ENCODE measurements around the gene ACOD1. TPM values are rescaled to one million over a fixed set of nuclear protein-coding genes. Genes with fewer than 3 reads are reported as not detected.

The ACOD1 gene
- total and polyA plus RNA-seq, 4 donors: 0.08 TPM; not detected in 3

DNA sequence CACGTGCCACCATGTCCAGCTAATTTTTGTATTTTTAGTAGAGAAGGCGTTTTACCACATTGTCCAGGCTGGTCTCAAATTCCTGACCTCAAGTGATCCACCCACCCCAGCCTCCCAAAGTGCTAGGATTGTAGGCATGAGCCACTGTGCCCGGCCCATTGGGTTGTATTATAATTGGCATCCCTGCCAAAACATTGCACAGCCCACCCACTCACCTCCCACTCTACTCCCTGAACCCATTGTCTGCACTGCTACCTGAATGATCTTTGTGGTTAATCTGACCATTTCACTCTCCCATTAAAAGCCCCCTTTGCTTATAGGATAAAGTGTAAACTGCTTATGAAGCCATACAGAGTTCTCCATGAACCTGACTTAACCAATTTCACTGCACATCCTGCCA, 35.8 kb upstream of the ACOD1 start:
- H3K9ac ChIP-seq (ENCODE audit: low read depth in 1 of 2, low read length in 2 of 2): no peak overlapping the region
- no peak for DNase-seq (ENCODE audit: low spot score)
- no peaks in the 10 kb centered on the region for H3K36me3 ChIP-seq (ENCODE audit: control insufficient read depth in 4 of 4, insufficient read depth in 3 of 4, low read depth in 1 of 4, low read length in 3 of 4)
- TF ChIP-seq, protein P1, sequence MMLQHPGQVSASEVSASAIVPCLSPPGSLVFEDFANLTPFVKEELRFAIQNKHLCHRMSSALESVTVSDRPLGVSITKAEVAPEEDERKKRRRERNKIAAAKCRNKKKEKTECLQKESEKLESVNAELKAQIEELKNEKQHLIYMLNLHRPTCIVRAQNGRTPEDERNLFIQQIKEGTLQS (IDR thresholded peaks at IDR 0.05): no peak
- no peaks in the 10 kb centered on the region for H3K4me1 ChIP-seq (ENCODE audit: control insufficient read depth in 4 of 4, insufficient read depth in 4 of 4, low read length in 3 of 4)
- no peak overlapping the region for H3K4me3 ChIP-seq (ENCODE audit: low read depth in 1 of 3, low read length in 3 of 3)
- no peaks in the 10 kb centered on the region for H3K9me3 ChIP-seq (ENCODE audit: control insufficient read depth in 4 of 4, low read length in 3 of 4)
- peaks cover 0 to 4% (median 1%) of the 10 kb centered on the region in 4 donors for H3K27me3 ChIP-seq (ENCODE audit: control insufficient read depth in 4 of 4, insufficient read depth in 4 of 4, low read length in 3 of 4)
- WGBS: 86% methylated on average over 3 of the region's 3 CpGs
- no peak overlapping the region for H3K27ac ChIP-seq (ENCODE audit: low read depth in 1 of 2, low read length in 2 of 2)

DNA sequence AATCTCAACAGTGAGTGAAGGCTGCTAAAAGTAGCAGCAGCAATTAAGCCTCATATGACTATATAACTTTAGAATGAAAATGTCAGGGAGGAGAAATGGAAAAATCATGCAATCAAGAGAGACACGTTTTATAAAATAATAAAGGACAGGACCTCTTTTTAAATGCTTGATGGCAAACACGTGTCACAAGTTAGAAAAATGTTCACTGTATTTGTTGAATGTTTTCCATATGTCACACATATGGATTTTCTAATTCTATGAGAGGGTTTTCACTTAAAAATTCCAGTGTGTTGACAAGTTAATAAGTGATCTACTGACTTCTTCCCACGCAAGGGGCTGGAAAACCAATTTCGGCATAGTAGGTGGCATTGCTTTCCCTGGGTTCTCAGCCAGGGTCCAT, 34.4 kb upstream of the ACOD1 start:
- Histone ChIP-seq H3K27me3 (ENCODE audit: control insufficient read depth in 4 of 4, insufficient read depth in 4 of 4, low read length in 3 of 4) (peaks cover 0 to 4% (median 1%) of the 10 kb centered on the region in 4 donors), H3K9ac (ENCODE audit: low read depth in 1 of 2, low read length in 2 of 2) (no peak overlapping the region), H3K36me3 (ENCODE audit: control insufficient read depth in 4 of 4, insufficient read depth in 3 of 4, low read depth in 1 of 4, low read length in 3 of 4) (no peaks in the 10 kb centered on the region), H3K4me1 (ENCODE audit: control insufficient read depth in 4 of 4, insufficient read depth in 4 of 4, low read length in 3 of 4) (no peaks in the 10 kb centered on the region), H3K27ac (ENCODE audit: low read depth in 1 of 2, low read length in 2 of 2) (no peak overlapping the region), H3K9me3 (ENCODE audit: control insufficient read depth in 4 of 4, low read length in 3 of 4) (no peaks in the 10 kb centered on the region), H3K4me3 (ENCODE audit: low read depth in 1 of 3, low read length in 3 of 3) (no peak overlapping the region)
- WGBS: 64% methylated on average over 4 of the region's 4 CpGs
- TF ChIP-seq TAF1 (conservative IDR thresholded peaks at IDR 0.05) (no peak), EGR1 (IDR thresholded peaks at IDR 0.05; ENCODE audit: low read depth in 2 of 2) (no peak), GABPA (IDR thresholded peaks at IDR 0.05 in 1 of 2, conservative IDR thresholded peaks at IDR 0.05 in 1 of 2) (no peak), RAD21 (IDR thresholded peaks at IDR 0.05) (no peak), HNF4G (IDR thresholded peaks at IDR 0.05) (no peak), HNF4A (conservative IDR thresholded peaks at IDR 0.05) (no peak), JUND (IDR thresholded peaks at IDR 0.05) (no peak), YY1 (IDR thresholded peaks at IDR 0.05) (no peak), NR2F2 (IDR thresholded peaks at IDR 0.05) (no peak), FOXA1 (IDR thresholded peaks at IDR 0.05) (no peak), RXRA (IDR thresholded peaks at IDR 0.05) (no peak), SP1 (IDR thresholded peaks at IDR 0.05) (no peak), FOXA2 (IDR thresholded peaks at IDR 0.05) (no peak)
- TF ChIP-seq, protein P2, sequence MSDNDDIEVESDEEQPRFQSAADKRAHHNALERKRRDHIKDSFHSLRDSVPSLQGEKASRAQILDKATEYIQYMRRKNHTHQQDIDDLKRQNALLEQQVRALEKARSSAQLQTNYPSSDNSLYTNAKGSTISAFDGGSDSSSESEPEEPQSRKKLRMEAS (IDR thresholded peaks at IDR 0.05): no peak
- TF ChIP-seq, protein P3, sequence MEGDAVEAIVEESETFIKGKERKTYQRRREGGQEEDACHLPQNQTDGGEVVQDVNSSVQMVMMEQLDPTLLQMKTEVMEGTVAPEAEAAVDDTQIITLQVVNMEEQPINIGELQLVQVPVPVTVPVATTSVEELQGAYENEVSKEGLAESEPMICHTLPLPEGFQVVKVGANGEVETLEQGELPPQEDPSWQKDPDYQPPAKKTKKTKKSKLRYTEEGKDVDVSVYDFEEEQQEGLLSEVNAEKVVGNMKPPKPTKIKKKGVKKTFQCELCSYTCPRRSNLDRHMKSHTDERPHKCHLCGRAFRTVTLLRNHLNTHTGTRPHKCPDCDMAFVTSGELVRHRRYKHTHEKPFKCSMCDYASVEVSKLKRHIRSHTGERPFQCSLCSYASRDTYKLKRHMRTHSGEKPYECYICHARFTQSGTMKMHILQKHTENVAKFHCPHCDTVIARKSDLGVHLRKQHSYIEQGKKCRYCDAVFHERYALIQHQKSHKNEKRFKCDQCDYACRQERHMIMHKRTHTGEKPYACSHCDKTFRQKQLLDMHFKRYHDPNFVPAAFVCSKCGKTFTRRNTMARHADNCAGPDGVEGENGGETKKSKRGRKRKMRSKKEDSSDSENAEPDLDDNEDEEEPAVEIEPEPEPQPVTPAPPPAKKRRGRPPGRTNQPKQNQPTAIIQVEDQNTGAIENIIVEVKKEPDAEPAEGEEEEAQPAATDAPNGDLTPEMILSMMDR (IDR thresholded peaks at IDR 0.05; ENCODE audit: low read depth, low read length, missing input control): no peak
- TF ChIP-seq, protein P1 (IDR thresholded peaks at IDR 0.05): no peak
- TF ChIP-seq, protein P4, sequence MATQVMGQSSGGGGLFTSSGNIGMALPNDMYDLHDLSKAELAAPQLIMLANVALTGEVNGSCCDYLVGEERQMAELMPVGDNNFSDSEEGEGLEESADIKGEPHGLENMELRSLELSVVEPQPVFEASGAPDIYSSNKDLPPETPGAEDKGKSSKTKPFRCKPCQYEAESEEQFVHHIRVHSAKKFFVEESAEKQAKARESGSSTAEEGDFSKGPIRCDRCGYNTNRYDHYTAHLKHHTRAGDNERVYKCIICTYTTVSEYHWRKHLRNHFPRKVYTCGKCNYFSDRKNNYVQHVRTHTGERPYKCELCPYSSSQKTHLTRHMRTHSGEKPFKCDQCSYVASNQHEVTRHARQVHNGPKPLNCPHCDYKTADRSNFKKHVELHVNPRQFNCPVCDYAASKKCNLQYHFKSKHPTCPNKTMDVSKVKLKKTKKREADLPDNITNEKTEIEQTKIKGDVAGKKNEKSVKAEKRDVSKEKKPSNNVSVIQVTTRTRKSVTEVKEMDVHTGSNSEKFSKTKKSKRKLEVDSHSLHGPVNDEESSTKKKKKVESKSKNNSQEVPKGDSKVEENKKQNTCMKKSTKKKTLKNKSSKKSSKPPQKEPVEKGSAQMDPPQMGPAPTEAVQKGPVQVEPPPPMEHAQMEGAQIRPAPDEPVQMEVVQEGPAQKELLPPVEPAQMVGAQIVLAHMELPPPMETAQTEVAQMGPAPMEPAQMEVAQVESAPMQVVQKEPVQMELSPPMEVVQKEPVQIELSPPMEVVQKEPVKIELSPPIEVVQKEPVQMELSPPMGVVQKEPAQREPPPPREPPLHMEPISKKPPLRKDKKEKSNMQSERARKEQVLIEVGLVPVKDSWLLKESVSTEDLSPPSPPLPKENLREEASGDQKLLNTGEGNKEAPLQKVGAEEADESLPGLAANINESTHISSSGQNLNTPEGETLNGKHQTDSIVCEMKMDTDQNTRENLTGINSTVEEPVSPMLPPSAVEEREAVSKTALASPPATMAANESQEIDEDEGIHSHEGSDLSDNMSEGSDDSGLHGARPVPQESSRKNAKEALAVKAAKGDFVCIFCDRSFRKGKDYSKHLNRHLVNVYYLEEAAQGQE (IDR thresholded peaks at IDR 0.05): no peak
- TF ChIP-seq, protein P5, sequence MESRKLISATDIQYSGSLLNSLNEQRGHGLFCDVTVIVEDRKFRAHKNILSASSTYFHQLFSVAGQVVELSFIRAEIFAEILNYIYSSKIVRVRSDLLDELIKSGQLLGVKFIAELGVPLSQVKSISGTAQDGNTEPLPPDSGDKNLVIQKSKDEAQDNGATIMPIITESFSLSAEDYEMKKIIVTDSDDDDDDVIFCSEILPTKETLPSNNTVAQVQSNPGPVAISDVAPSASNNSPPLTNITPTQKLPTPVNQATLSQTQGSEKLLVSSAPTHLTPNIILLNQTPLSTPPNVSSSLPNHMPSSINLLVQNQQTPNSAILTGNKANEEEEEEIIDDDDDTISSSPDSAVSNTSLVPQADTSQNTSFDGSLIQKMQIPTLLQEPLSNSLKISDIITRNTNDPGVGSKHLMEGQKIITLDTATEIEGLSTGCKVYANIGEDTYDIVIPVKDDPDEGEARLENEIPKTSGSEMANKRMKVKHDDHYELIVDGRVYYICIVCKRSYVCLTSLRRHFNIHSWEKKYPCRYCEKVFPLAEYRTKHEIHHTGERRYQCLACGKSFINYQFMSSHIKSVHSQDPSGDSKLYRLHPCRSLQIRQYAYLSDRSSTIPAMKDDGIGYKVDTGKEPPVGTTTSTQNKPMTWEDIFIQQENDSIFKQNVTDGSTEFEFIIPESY (IDR thresholded peaks at IDR 0.05): no peak
- DNase-seq (ENCODE audit: low spot score): no peak

Data from liver (tissue), 9 donors.